GM12891 (cell line): ENCODE measurements around the gene C10orf95.

Experiments
- DNase-seq: peaks from one replicate; pipeline ENCODE4 v3.0.0; 2011; ENCODE audit warnings: low spot score; ENCODE audit not compliant: insufficient read length
- FAIRE-seq: peaks from 2 replicates; lab custom pipeline; 2011; peaks lifted over from hg19 to GRCh38; lab: Jason Lieb, UNC
- PAX5 ChIP-seq: IDR thresholded peaks from 2 replicates; pipeline ENCODE4 v1.6.1; 2011; ENCODE audit warnings: low read length, moderate library complexity, mild to moderate bottlenecking; ENCODE audit not compliant: insufficient read depth, severe bottlenecking
- POLR2A ChIP-seq: IDR thresholded peaks from 2 replicates; pipeline ENCODE4 v1.6.1; 2011; ENCODE audit warnings: low read depth, low read length, control low read depth
- POLR2AphosphoS5 ChIP-seq: IDR thresholded peaks from 2 replicates; pipeline ENCODE4 v1.6.1; 2011; ENCODE audit warnings: low read depth, low read length, control low read depth
- POU2F2 ChIP-seq: IDR thresholded peaks from 2 replicates; pipeline ENCODE4 v1.6.1; 2011; ENCODE audit warnings: low read depth, mild to moderate bottlenecking, control low read depth, low read length, moderate library complexity
- SPI1 ChIP-seq: IDR thresholded peaks from 2 replicates; pipeline ENCODE4 v1.6.1; 2011; ENCODE audit warnings: low read depth, low read length, control low read depth
- TAF1 ChIP-seq: IDR thresholded peaks from 2 replicates; pipeline ENCODE4 v1.6.1; 2011; ENCODE audit warnings: low read depth, low read length, control low read depth

C10orf95 gene

DNA sequence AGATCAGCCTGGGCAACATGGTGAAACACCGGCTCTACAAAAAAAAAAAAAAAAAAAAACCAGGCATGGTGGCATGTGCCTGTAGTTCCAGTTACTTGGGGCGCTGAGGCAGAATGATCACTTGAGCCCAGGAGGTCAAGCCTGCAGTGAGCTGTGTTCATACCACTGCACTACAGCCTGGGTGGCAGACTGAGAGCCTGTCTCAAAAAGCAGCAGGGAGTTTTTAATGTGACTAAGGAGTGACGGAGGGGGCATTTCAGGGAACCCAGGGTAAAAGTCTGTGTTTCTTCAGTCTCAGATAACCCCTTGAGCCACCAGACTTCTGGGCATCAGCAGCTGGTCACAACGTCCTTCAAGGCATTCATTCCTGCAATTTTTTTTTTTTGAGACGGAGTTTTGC is 2.2 kb upstream of the C10orf95 start:
- TF ChIP-seq TAF1 = no peak
- TF ChIP-seq SPI1 = no peak
- no peak for TF ChIP-seq PAX5
- no peak for TF ChIP-seq POLR2AphosphoS5
- TF ChIP-seq POLR2A = no peak
- no peak for TF ChIP-seq POU2F2
- no peak for FAIRE-seq
- no peak for DNase-seq

DNA sequence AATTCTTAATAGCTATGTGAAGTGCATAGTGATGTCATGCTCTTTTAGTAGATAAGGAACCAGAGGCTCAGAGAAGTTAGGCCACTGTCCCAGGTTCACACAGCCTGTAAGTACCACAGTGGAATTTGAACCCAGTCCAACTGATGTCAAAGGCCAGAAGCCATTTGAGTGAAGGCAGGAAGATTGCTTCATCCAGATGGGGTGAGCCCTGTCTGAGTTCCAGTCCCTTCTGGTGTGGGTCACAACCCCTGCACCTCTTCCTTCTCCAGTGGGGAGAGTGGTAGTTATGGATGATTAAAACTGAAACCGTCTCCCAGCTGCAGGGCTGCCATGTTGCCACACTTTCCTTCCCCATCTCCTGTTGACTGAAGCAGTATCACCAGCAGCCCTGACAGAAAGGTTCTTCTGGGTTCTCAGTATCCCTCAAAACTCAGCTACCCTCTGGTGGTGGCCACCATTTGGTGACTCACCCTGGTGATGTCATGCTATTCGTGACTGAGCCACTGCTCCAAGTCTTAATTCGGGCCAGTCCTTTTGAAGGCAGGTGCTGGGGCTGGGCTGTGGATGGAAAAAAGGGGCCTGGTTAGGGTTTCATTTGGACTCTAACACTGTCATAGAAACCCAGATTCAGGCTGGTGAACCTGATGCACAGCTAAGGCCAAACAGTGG is 1.5 kb upstream of the C10orf95 start:
- no peak for DNase-seq
- FAIRE-seq = no peak
- TF ChIP-seq POLR2A = no peak
- TF ChIP-seq POLR2AphosphoS5 = no peak
- TF ChIP-seq TAF1 = no peak
- TF ChIP-seq SPI1 = no peak
- no peak for TF ChIP-seq POU2F2
- no peak for TF ChIP-seq PAX5

DNA sequence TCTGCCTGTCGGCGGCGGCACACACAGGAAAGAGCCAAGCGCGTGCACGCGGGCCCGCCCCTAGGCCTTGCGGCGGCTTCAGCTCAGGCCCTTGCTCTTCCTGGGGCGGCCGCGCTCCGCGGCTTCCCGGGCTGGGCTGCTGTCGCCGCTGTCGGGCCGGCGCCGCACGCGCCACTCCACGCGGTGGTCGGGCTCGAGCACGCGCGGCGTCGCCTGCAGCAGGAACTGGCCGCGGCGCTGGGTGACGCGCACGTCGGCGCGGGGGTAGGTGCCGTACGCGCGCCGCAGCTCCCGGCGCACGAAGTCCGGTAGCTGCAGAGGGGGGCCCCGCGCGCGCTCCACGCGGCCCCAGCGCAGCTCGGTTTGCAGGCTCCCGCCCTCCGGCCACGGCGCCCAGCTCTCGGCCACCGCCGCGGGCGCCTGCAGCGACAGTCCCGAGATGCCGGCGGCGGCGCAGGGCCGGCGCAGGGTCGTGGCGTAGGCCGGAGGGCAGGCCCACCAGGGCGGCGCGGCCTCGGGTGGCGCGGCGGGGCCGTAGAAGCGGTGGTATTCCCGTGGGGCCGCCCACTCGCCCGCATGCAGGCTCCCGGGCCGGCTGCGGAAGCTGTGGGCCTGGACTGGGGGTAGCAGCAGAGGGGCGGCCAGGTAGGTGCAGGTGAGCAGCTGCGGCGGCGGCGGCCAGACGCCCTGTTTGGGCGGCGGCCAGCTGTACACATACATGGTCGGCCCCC is 804 bp downstream of the C10orf95 start:
- peak; percentile 99 for FAIRE-seq

DNA sequence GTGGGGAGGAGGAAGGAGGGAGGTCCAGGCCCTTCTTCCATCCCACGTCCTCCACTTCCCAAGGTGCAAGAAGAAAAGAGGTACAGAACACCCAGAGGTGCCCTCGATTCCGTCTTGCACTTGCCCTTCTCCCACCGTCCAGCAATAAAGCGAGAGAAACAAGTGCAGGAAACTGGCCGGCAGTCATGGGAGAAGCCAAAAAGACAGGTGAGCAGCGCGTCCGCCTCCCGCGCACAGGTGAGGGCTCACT is 1.3 kb downstream of the C10orf95 start:
- TF ChIP-seq PAX5 (no peak), POLR2AphosphoS5 (no peak; the same call in 1 of the 2 replicates), POU2F2 (no peak), TAF1 (no peak), SPI1 (no peak), POLR2A (no peak)

More for the DNA sequence above, 804 bp downstream of the C10orf95 start:
- no peak for TF ChIP-seq PAX5
- TF ChIP-seq POLR2A = peak; percentile 51
- peak; percentile 69 for TF ChIP-seq TAF1
- TF ChIP-seq POU2F2 = no peak; the same call in 1 of the 2 replicates
- 0 out of 2 replicates have a peak, but pooled peaks have one; percentile 60 for TF ChIP-seq POLR2AphosphoS5
- peak; percentile 15; the same call in 1 of the 2 replicates for TF ChIP-seq SPI1
- DNase-seq = peak; percentile 90

DNA sequence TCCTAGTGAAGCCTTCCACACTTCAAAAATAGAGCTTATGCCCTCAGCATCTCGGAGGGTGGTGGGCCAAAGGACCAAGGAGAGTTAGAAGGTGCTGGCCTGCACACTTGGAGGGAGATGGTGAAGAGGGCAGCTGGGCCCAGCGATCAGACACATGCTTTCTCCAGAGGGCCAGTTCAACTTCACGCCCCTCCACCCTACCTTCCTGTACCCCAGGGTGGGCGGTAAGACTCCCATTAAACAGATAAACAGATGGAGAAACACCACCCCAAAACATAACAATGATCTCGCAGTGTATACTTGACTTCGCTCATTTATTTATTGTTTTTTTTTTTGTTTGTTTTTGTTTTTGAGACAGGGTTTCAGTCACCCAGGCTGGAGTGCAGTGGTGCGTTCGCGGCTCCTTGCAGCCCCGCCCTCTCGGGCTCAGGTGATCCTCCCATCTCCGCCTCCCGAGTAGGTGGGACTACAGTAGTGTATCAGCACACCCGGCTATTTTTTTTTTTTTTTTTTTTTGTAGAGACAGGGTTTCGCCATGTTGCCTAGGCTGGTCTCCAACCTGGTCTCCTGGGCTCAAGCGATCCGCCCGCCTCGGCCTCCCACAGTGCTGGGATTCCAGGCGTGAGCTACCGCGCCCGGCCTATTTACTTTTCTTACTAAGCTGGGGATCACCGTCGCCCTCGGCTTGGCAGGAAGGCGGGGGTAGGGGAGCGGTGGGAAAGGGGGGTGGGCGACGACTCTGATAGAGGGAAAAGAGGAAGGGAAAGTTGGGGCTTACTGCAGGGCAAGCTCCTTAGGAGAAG is 1.8 kb downstream of the C10orf95 start:
- DNase-seq = no peak
- TF ChIP-seq SPI1 = 0 out of 2 replicates have a peak, but pooled peaks have one; percentile 21
- TF ChIP-seq POU2F2 = no peak
- peak; percentile 87 for FAIRE-seq

More for the DNA sequence above, 1.3 kb downstream of the C10orf95 start:
- FAIRE-seq (no peak), DNase-seq (no peak)

DNA sequence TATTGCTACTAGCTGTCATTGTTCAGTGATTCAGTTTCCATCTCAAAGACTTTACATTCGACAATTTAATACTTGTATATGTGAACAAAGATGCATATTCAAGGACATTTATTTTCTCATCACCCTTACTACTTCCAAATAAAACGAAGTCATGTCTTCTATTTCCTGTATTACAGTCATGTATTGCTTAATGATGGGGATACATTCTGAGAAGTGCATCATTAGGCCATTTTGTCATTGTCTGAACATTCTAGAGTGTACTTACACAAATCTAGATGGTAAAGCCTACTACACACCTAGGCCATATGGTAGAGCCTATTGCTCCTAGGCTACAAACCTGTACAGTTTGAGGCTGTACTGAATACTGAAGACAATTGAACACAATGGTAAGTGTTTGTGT is 6.5 kb downstream of the C10orf95 start:
- no peak for FAIRE-seq
- no peak for DNase-seq
- TF ChIP-seq TAF1 = no peak
- no peak for TF ChIP-seq POLR2AphosphoS5
- no peak for TF ChIP-seq POU2F2
- TF ChIP-seq PAX5 = no peak
- no peak for TF ChIP-seq POLR2A
- TF ChIP-seq SPI1 = no peak

DNA sequence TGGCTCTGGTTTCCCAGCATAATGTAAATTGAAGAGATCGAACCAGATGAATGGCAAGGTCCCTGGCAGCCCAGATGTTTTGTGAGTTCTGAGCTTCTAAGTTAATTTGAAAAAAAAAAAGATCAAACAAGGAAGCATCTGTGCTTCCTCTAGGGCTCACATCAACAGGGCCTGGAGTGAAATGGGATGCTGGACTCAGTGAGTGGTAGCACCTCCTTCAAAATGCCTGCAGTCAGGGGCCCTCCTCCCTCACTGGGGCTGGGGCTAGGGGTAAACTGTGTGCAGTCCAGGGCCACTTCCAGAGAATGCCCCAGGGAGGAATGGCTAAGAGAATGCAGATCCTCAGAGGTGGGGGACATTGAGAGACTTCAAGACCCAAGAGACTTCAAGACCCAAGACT is 13.0 kb downstream of the C10orf95 start:
- no peak for FAIRE-seq
- no peak for DNase-seq
- no peak for TF ChIP-seq PAX5
- no peak for TF ChIP-seq POLR2A
- TF ChIP-seq SPI1 = no peak
- no peak for TF ChIP-seq POLR2AphosphoS5
- TF ChIP-seq TAF1 = no peak
- TF ChIP-seq POU2F2 = no peak

DNA sequence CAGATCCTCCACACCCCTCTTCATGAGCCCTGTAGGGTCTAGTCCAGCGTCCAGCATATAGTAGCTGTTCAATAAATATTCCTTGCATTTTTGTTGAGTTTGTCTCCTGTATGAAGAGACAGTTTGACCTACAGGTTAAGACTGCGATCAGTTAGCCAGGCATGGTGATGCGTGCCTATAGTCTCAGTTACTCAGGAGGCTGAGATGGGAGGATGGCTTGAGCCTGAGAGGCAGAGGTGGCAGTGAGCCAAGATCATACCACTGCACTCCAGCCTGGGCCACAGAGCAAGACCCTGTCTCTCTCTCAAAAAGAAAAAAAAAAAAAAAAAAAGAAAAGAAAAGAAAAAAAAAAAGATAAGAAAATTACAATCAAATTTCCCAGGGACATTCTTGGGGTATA is 13.8 kb downstream of the C10orf95 start:
- FAIRE-seq (no peak), DNase-seq (no peak)
- no peak for TF ChIP-seq POLR2A
- TF ChIP-seq PAX5 = no peak
- no peak for TF ChIP-seq POU2F2
- no peak for TF ChIP-seq POLR2AphosphoS5
- no peak for TF ChIP-seq TAF1
- no peak for TF ChIP-seq SPI1

DNA sequence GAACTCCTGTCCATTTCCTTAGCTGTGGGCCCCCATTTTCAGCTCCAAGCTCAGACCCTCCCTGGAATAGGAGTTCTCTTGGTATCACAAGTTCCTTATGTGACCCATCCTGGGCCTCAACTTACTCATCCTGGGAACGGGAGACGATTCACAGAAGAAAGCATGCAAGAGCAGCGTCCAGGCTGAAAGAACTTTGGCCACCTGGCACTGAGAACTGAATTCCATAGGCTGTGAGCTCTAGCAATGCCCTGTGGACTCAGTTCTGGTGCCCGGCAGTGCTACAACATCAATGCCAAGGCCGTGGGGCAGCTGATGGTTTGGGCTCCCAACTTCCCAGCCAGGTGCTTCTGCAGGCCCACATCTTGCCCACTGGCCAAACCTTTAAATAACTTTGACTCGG is 15.0 kb downstream of the C10orf95 start:
- DNase-seq (no peak), FAIRE-seq (no peak)
- TF ChIP-seq SPI1 = no peak
- no peak for TF ChIP-seq POLR2A
- no peak for TF ChIP-seq TAF1
- no peak for TF ChIP-seq POU2F2
- no peak for TF ChIP-seq PAX5
- TF ChIP-seq POLR2AphosphoS5 = no peak

DNA sequence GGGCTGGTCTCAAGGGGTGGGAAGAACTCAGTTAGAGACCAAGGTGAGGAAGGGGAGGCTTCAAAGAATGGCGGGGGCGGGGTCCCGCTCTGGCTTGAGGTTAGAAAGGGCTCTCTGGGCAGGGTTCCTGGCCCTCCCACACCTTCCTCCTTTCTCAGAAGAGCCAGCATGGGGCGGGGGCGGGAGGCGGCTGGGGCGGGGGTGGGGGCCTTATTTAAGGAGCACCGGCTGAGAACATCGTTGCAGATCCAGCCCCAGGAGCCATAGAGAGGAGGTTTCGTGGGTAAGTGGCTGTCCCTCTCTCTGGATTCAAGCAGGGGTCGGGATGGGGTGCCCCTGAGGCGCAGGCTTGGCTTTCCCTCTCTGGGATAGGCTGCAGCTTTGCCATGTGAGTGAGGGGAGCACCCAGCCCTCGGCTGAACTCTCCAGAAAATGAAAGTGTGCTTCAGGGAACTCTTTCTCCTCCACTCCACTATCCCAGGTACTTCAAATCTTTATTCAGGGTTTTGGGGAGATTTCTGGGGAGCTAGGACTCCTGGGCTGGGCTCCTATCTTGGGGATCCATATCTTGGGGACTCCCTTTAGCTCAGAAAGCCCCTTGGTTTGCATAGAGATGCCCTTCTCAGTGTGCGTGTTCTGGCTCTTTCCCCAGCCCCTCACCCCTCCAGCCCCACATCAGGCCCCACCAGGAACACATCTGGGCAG is 15.7 kb downstream of the C10orf95 start:
- TF ChIP-seq SPI1 (no peak), POLR2AphosphoS5 (no peak), PAX5 (no peak), POU2F2 (no peak), POLR2A (peak; percentile 73), TAF1 (peak; percentile 46; the same call in 1 of the 2 replicates)
- FAIRE-seq (peak; percentile 5), DNase-seq (no peak)
